Heart left ventricle (tissue), 13 donors: ENCODE results near the gene TTC8.

Experiments used
- CTCF ChIP-seq, 12 donors: fragments of 200-600 bp; sonication (generic) in 4 of 12; IDR thresholded peaks; one replicate each; pipeline versions ENCODE4 v1.5.0 to v1.8.0; 2018 to 2022; ENCODE audit warnings: antibody characterized with exemption in 12 of 12, mild to moderate bottlenecking in 5 of 12
- POLR2A ChIP-seq, 2 donors: fragments of 450-650 bp; IDR thresholded peaks; one replicate each; pipeline ENCODE4 v1.6.1; 2017; ENCODE audit warnings: antibody characterized with exemption in 2 of 2, mild to moderate bottlenecking in 2 of 2, moderate library complexity in 2 of 2
- donor health status: ischemic (EF 13 %, LVEDD 7.1; RV severe dilation, severe dysfunction).
- donor health status: DM: no; HTN: yes; CAD: no.
- donor health status: DM: no; HTN: no; CAD: no.
- donor health status: ischemic (EF 25% LVEDD 6.9; RV normal size, moderate dysfunction).
- donor health status: ischemic (EF 25% LVEDD 5.7; RV mildly dilated, moderate dysfunction).
- donor health status: ischemic (EF 35%, LVEDD 5.7; RV mildly dilated, moderate dysfunction).
- donor health status: nonischemic (EF 11% LVEDD 7.7; RV severe dilation, severe dysfunction).
- donor health status: DM: yes; HTN: yes; CAD: no.
- donor health status: PGD.
- donor health status: ischemic (EF 29% LVEDD 5.4; RV normal size, mild dysfunction).
- donor health status: nonischemic (EF 23%, LVEDD 6.1; RV moderate dilation, normal function).

GRCh38 chr14:88901189-88901588 lies 76.7 kb downstream of the TTC8 start:
- TF ChIP-seq CTCF (IDR thresholded peaks at IDR 0.05) (no peak), POLR2A (IDR thresholded peaks at IDR 0.05) (no peak)
